ENCODE results near the gene LDHB. TPM values are rescaled to one million over a fixed set of nuclear protein-coding genes. Genes with fewer than 3 reads are reported as not detected.

LDHB gene
- total RNA-seq, 1 donor from 2014 or later = 1,973 TPM

DNA sequence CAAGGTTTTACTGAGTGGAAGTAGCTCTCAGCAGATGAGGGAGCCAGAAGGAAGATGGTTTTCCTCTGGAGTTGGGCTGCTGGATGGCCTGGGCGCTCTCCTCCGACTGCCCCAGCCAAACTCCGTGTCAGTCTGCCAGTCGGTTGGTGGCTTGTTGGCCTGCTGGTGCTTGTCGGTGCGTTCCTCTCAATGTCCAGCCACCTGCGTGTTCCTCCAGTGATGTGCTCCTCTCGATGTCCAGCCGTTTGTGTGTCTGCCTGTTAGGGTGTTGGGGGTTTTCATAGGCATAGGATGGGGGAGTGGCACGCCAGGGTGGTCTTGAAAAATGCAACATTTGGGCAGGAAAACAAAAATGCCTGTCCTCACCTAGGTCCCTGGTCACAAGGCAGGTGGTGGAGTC, 37.0 kb upstream of the LDHB start:
- no peaks in the 10 kb centered on the region for H3K27me3 ChIP-seq
- H4K20me1 ChIP-seq (ENCODE audit: low read depth) = no peaks in the 10 kb centered on the region
- H3K9me3 ChIP-seq (ENCODE audit: low read depth) = no peaks in the 10 kb centered on the region
- Mint-ChIP-seq H3K4me3 (no peak overlapping the region), H3K4me1 (no peaks in the 10 kb centered on the region), H3K27ac (no peak overlapping the region), H3K36me3 (no peaks in the 10 kb centered on the region), H3K9me3 (peaks cover 3% of the 10 kb centered on the region), H3K27me3 (ENCODE audit: insufficient read depth, low read depth) (no peaks in the 10 kb centered on the region)
- TF ChIP-seq, protein P1, sequence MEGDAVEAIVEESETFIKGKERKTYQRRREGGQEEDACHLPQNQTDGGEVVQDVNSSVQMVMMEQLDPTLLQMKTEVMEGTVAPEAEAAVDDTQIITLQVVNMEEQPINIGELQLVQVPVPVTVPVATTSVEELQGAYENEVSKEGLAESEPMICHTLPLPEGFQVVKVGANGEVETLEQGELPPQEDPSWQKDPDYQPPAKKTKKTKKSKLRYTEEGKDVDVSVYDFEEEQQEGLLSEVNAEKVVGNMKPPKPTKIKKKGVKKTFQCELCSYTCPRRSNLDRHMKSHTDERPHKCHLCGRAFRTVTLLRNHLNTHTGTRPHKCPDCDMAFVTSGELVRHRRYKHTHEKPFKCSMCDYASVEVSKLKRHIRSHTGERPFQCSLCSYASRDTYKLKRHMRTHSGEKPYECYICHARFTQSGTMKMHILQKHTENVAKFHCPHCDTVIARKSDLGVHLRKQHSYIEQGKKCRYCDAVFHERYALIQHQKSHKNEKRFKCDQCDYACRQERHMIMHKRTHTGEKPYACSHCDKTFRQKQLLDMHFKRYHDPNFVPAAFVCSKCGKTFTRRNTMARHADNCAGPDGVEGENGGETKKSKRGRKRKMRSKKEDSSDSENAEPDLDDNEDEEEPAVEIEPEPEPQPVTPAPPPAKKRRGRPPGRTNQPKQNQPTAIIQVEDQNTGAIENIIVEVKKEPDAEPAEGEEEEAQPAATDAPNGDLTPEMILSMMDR (IDR thresholded peaks at IDR 0.05) = no peak
- no peak for TF ChIP-seq EZH2 (IDR thresholded peaks at IDR 0.05)
- TF ChIP-seq EZH2phosphoT487 (IDR thresholded peaks at IDR 0.05) = no peak
- H3K36me3 ChIP-seq = no peaks in the 10 kb centered on the region
- DNase-seq (ENCODE audit: low spot score) = no peak
- H2AFZ ChIP-seq (replicated peaks) = no peak overlapping the region
- H3K4me3 ChIP-seq = no peak overlapping the region
- H3K4me1 ChIP-seq = no peaks in the 10 kb centered on the region
- no peak overlapping the region for H3K27ac ChIP-seq
- no peaks in the 10 kb centered on the region for H3K79me2 ChIP-seq (ENCODE audit: low read depth)
- H3K4me2 ChIP-seq = no peak overlapping the region
- no peaks in the 10 kb centered on the region for H3F3A ChIP-seq (ENCODE audit: low read depth)
- no peak overlapping the region for H3K9ac ChIP-seq

DNA sequence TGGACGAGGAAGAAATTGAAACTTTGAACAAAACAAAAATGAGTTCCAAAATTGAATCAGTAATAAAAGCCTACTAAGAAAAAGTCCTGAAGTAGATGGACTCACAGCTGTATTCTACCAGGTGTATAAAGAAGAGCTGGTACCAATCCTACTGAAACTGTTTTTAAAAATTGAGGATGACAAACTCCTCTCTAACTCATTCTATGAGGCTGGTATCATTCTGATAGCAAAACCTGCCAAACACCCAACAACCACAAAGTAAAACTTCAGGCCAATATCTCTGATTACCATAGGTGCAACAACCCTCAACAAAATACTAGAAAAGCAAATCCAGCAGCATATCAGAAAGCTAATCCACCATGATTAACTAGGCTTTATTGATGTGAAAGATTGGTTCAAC, 33.9 kb upstream of the LDHB start:
- peaks cover 3% of the 10 kb centered on the region for H3K36me3 Mint-ChIP-seq
- Histone ChIP-seq H3K4me1 (no peaks in the 10 kb centered on the region), H3K27ac (no peak overlapping the region), H3K9me3 (ENCODE audit: low read depth) (no peaks in the 10 kb centered on the region), H3K4me3 (no peak overlapping the region), H3K36me3 (no peaks in the 10 kb centered on the region), H3K4me2 (no peak overlapping the region), H4K20me1 (ENCODE audit: low read depth) (no peaks in the 10 kb centered on the region), H3K27me3 (no peaks in the 10 kb centered on the region), H2AFZ (replicated peaks) (no peak overlapping the region), H3K79me2 (ENCODE audit: low read depth) (no peaks in the 10 kb centered on the region), H3F3A (ENCODE audit: low read depth) (no peaks in the 10 kb centered on the region), H3K9ac (no peak overlapping the region)
- H3K4me1 Mint-ChIP-seq = no peaks in the 10 kb centered on the region
- H3K27ac Mint-ChIP-seq = no peak overlapping the region
- H3K9me3 Mint-ChIP-seq = peaks cover 16% of the 10 kb centered on the region
- H3K4me3 Mint-ChIP-seq = no peak overlapping the region
- no peak for DNase-seq (ENCODE audit: low spot score)
- no peaks in the 10 kb centered on the region for H3K27me3 Mint-ChIP-seq (ENCODE audit: insufficient read depth, low read depth)
- TF ChIP-seq, protein P1 (IDR thresholded peaks at IDR 0.05) = no peak
- TF ChIP-seq EZH2 (IDR thresholded peaks at IDR 0.05) (no peak), EZH2phosphoT487 (IDR thresholded peaks at IDR 0.05) (no peak)

DNA sequence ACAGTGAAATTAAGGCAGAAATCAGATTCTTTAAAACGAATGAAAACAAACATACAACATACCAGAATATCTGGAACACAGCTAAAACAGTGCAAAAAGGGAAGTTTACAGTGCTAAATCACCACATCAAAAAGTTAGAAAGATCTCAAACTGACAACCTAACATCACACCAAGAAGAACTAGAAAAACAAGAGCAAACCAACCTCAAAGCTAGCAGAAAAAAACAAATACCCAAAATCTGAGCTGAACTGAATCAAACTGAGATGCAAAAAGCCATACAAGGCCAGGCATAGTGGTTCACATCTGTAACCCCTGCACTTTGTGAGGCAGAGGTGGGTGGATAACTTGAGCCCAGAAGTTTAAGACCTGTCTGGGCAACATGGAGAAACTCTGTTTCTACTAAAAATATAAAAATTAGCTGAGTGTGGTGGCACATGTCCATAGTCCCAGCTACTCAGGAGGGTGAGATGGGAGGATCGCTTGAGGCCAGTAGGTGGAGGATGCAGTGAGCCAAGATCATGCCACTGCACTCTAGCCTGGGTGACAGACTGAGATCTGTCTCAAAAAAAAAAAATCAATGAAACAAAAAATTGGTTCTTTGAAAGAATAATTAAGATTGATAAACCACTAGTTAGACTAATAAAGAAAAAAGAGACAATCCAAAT, 33.2 kb upstream of the LDHB start:
- H3K4me3 ChIP-seq = no peak overlapping the region
- H3K4me1 Mint-ChIP-seq = no peaks in the 10 kb centered on the region
- no peak for DNase-seq (ENCODE audit: low spot score)
- H3K4me3 Mint-ChIP-seq = no peak overlapping the region
- peaks cover 3% of the 10 kb centered on the region for H3K36me3 Mint-ChIP-seq
- H3F3A ChIP-seq (ENCODE audit: low read depth) = no peaks in the 10 kb centered on the region
- H3K27me3 Mint-ChIP-seq (ENCODE audit: insufficient read depth, low read depth) = no peaks in the 10 kb centered on the region
- no peak overlapping the region for H3K4me2 ChIP-seq
- no peaks in the 10 kb centered on the region for H4K20me1 ChIP-seq (ENCODE audit: low read depth)
- no peak overlapping the region for H3K27ac ChIP-seq
- H3K27me3 ChIP-seq = no peaks in the 10 kb centered on the region
- no peak overlapping the region for H3K27ac Mint-ChIP-seq
- H3K9me3 Mint-ChIP-seq = peaks cover 16% of the 10 kb centered on the region
- H3K9me3 ChIP-seq (ENCODE audit: low read depth) = no peaks in the 10 kb centered on the region
- H3K36me3 ChIP-seq = no peaks in the 10 kb centered on the region
- no peaks in the 10 kb centered on the region for H3K79me2 ChIP-seq (ENCODE audit: low read depth)
- no peak for TF ChIP-seq EZH2 (IDR thresholded peaks at IDR 0.05)
- TF ChIP-seq EZH2phosphoT487 (IDR thresholded peaks at IDR 0.05) = no peak
- TF ChIP-seq, protein P1 (IDR thresholded peaks at IDR 0.05) = no peak
- no peak overlapping the region for H3K9ac ChIP-seq
- no peaks in the 10 kb centered on the region for H3K4me1 ChIP-seq
- no peak overlapping the region for H2AFZ ChIP-seq (replicated peaks)

All from neural progenitor cell (in vitro differentiated cells).